ENCODE measurements around the gene TMPRSS6. TPM values are rescaled to one million over a fixed set of nuclear protein-coding genes. Genes with fewer than 3 reads are reported as not detected.

The TMPRSS6 gene
- total and polyA plus RNA-seq, 2 of the 8 experiments (the other 6 are each of a cell fraction or from before 2014, with no cell fraction given), result 0.02 TPM; not detected in 1

DNA sequence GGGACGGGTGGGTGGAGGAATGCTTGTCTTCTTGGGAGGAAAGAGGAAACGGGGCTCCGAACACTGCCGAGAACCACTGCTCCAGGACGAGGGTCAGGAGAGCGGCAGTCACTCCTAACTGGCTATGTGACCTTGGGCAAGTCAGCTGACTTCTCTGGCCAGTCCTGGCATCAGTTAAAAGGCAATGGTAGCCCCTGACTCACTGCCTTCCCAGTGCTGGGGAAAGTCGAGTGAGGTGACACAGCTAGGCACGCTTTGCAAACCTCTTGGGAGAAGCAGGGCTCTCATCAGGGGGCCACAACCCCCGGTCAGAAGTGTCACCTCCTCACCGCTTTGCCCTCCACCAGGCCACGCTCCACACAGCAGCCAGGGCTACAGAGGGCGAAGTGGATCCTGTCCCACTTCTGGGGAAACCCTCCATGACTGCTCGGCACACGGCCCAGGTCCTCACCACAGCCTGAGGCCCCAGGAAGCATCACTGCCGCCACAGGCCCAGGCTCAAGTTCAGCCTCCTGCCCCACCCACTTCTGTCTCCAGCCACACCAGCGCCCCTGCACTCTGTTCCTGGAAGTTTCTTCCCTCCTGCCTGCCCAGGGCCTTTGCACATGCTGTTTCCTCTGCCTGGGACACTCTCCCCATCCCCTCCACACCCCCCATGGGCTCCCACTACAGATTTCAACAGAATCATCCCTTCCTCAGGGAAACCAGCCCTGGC is 23.9 kb upstream of the TMPRSS6 start:
- H2BK12ac ChIP-seq (ENCODE audit: low read depth, low read length), result no peak overlapping the region
- no peak overlapping the region for H4K8ac ChIP-seq (ENCODE audit: extremely low read depth, insufficient read depth, low read length)
- no peak overlapping the region for H4K91ac ChIP-seq (replicated peaks; ENCODE audit: insufficient read length, low read length)
- H3K4ac ChIP-seq (replicated peaks; ENCODE audit: insufficient read length, low read depth, low read length), result no peak overlapping the region
- no peak overlapping the region for H3K56ac ChIP-seq (replicated peaks; ENCODE audit: insufficient read length, low read depth, low read length)
- no peak for TF ChIP-seq GTF2F1 (IDR thresholded peaks at IDR 0.05; ENCODE audit: borderline replicate concordance, low read depth, low read length)
- no peak overlapping the region for H2AFZ ChIP-seq (ENCODE audit: low read length)
- H3K79me2 ChIP-seq (ENCODE audit: control insufficient read depth in 1 of 2, insufficient read depth in 2 of 2, low read length in 2 of 2), result no peaks in the 10 kb centered on the region
- no peak overlapping the region for H2BK5ac ChIP-seq (ENCODE audit: low read depth, low read length)
- H2BK15ac ChIP-seq (ENCODE audit: low read length), result no peak overlapping the region
- H3K9me3 ChIP-seq (ENCODE audit: insufficient read depth in 2 of 2, low read depth in 1 of 2, low read length in 1 of 2), result no peaks in the 10 kb centered on the region
- WGBS, 2 experiments (ENCODE audit: extremely low coverage in 1 of 2, insufficient coverage in 1 of 2, insufficient read length in 1 of 2, insufficient replicate concordance in 2 of 2, low coverage in 1 of 2, low lambda C conversion rate in 2 of 2, missing lambda C conversion rate in 1 of 2), result 84% methylated on average over 11 of the region's 16 CpGs; no CpG with 5 or more reads in 1 of the 2 experiments
- no peaks in the 10 kb centered on the region for H3K23me2 ChIP-seq (ENCODE audit: low read depth, low read length)
- 0 out of 2 replicates have a peak overlapping the region, but pooled peaks have one; percentile 48 for H2BK20ac ChIP-seq (ENCODE audit: low read length)
- no peak overlapping the region for H3K4me2 ChIP-seq (ENCODE audit: insufficient read depth in 1 of 2, low read depth in 2 of 2, low read length in 2 of 2)
- no peak overlapping the region for H2BK120ac ChIP-seq (replicated peaks; ENCODE audit: low read depth, low read length)
- no peak overlapping the region for H4K5ac ChIP-seq (ENCODE audit: insufficient read length, low read depth, low read length)
- DNase-seq (ENCODE audit: low read depth in 1 of 2, low spot score in 2 of 2) (no peak), FAIRE-seq (no peak)
- ChIA-PET CTCF (ENCODE audit: partially characterized antibody) (interaction anchor here (1.2 to 1.6 kb wide), 3 partner anchors 29 to 112 kb away, joined by 3 to 4 read pairs (median 3); no protein-coding TSS in a partner anchor), POLR2A (ENCODE audit: partially characterized antibody) (no interaction called here)
- H3K4me1 ChIP-seq (replicated peaks in 1 of 4; ENCODE audit: control insufficient read depth in 3 of 4, insufficient read depth in 4 of 4, low read length in 3 of 4), result no peaks in the 10 kb centered on the region; a peak in 1 of 7 replicates
- H4K20me1 ChIP-seq (replicated peaks in 1 of 2; ENCODE audit: control insufficient read depth in 1 of 2, insufficient read depth in 2 of 2, low read length in 2 of 2), result peaks cover 0 to 2% of the 10 kb centered on the region in 2 experiments
- H3K18ac ChIP-seq (ENCODE audit: extremely low read depth, low read length), result no peak overlapping the region
- no peaks in the 10 kb centered on the region for H3K36me3 ChIP-seq (ENCODE audit: control insufficient read depth in 2 of 4, insufficient read depth in 4 of 4, low read length in 3 of 4)
- H3K27me3 ChIP-seq (replicated peaks in 1 of 4; ENCODE audit: control insufficient read depth in 3 of 4, extremely low read depth in 1 of 4, insufficient read depth in 3 of 4, low read length in 3 of 4), result no peaks in the 10 kb centered on the region; a peak in 1 of 7 replicates
- no peaks in the 10 kb centered on the region for H3K79me1 ChIP-seq (ENCODE audit: low read depth, low read length)
- H3K14ac ChIP-seq (ENCODE audit: insufficient read length), result no peak overlapping the region
- H3K23ac ChIP-seq (ENCODE audit: insufficient read length), result no peak overlapping the region
- no peak overlapping the region for H3K4me3 ChIP-seq (ENCODE audit: extremely low read depth in 1 of 4, insufficient read depth in 2 of 4, low read depth in 3 of 4, low read length in 4 of 4)
- no peak overlapping the region for H3K27ac ChIP-seq (ENCODE audit: low read depth, low read length)
- H3K9ac ChIP-seq (replicated peaks in 1 of 4; ENCODE audit: extremely low read depth in 1 of 4, low read depth in 3 of 4, low read length in 3 of 4), result no peak overlapping the region
- H2AK5ac ChIP-seq (ENCODE audit: low read depth, low read length), result no peak overlapping the region
